Measurements from ENCODE around the gene ZNHIT6. TPM values are rescaled to one million over a fixed set of nuclear protein-coding genes. Genes with fewer than 3 reads are reported as not detected.
A peak's percentile ranks its signal among the peaks of the same experiment; 100 is the strongest.

The ZNHIT6 gene
- total RNA-seq, 2 experiments from 2014 or later, result 14.5 to 24.5 TPM

DNA sequence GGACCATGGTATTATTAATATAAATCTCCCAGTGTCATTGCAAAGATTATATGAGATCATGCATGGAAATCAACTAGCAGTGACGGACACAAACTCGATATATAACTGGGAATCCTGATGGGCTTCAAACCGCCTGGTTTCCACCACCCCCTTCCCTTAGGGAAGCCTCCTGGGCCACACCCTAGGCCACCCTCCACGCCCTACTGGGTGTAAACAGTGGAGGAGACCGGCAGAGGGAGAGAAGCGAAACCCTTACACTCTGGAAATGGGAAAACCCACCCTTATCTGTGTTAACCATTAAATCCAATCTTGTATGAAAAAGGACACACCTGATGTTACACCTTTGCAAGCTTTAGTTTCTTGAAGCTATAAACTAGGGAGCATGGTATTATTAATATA, 595 bp upstream of the ZNHIT6 start:
- peaks cover 23% of the 10 kb centered on the region for H3K4me1 ChIP-seq (ENCODE audit: insufficient read depth, low read length, poor library complexity, severe bottlenecking)
- H3K27ac ChIP-seq (ENCODE audit: low read depth, low read length, poor library complexity, severe bottlenecking), result peak overlapping the region; percentile 61
- H3K4me3 ChIP-seq (ENCODE audit: low read depth, low read length, poor library complexity, severe bottlenecking), result peak overlapping the region; percentile 92
- DNase-seq (ENCODE audit: low spot score), result no peak
- H2AFZ ChIP-seq (ENCODE audit: low read length), result peak overlapping the region; percentile 100
- BruUV-seq (replicated peaks), result no TSS peak
- H3K9me2 ChIP-seq (ENCODE audit: insufficient read depth, low read length), result no peaks in the 10 kb centered on the region
- peaks cover 9% of the 10 kb centered on the region; the same call in 1 of the 2 replicates for H4K20me1 ChIP-seq (ENCODE audit: insufficient read depth, low read length)
- ChIA-PET POLR2A (interaction anchor here (0.6 to 1.7 kb wide), 12 partner anchors 9 to 432 kb away, joined by 3 to 11 read pairs (median 4); partner anchors contain the start of gene BCL10), CTCF (ENCODE audit: unreplicated experiment) (no interaction called here)
- peaks cover 43% of the 10 kb centered on the region for H3K79me2 ChIP-seq (ENCODE audit: insufficient read depth, low read depth, low read length)
- TF ChIP-seq EZH2phosphoT487 (IDR thresholded peaks at IDR 0.05; ENCODE audit: borderline replicate concordance, low read depth, low read length), result no peak
- TF ChIP-seq, protein P1, sequence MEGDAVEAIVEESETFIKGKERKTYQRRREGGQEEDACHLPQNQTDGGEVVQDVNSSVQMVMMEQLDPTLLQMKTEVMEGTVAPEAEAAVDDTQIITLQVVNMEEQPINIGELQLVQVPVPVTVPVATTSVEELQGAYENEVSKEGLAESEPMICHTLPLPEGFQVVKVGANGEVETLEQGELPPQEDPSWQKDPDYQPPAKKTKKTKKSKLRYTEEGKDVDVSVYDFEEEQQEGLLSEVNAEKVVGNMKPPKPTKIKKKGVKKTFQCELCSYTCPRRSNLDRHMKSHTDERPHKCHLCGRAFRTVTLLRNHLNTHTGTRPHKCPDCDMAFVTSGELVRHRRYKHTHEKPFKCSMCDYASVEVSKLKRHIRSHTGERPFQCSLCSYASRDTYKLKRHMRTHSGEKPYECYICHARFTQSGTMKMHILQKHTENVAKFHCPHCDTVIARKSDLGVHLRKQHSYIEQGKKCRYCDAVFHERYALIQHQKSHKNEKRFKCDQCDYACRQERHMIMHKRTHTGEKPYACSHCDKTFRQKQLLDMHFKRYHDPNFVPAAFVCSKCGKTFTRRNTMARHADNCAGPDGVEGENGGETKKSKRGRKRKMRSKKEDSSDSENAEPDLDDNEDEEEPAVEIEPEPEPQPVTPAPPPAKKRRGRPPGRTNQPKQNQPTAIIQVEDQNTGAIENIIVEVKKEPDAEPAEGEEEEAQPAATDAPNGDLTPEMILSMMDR (conservative IDR thresholded peaks at IDR 0.05; ENCODE audit: low read length), result no peak; the same call in 1 of the 2 replicates
- peaks cover 2% of the 10 kb centered on the region; the same call in 1 of the 2 replicates for H3K9me3 ChIP-seq (ENCODE audit: low read length)
- peaks cover 29% of the 10 kb centered on the region for H3K36me3 ChIP-seq (ENCODE audit: insufficient read depth, low read length)
- intact Hi-C loops (cut with micrococcal nuclease; ENCODE audit: unreplicated experiment), result loop anchor here (10.0 kb wide), 1 partner anchor 404 kb away; no protein-coding TSS in a partner anchor
- peak overlapping the region; percentile 94 for H3K4me2 ChIP-seq (ENCODE audit: low read length)

DNA sequence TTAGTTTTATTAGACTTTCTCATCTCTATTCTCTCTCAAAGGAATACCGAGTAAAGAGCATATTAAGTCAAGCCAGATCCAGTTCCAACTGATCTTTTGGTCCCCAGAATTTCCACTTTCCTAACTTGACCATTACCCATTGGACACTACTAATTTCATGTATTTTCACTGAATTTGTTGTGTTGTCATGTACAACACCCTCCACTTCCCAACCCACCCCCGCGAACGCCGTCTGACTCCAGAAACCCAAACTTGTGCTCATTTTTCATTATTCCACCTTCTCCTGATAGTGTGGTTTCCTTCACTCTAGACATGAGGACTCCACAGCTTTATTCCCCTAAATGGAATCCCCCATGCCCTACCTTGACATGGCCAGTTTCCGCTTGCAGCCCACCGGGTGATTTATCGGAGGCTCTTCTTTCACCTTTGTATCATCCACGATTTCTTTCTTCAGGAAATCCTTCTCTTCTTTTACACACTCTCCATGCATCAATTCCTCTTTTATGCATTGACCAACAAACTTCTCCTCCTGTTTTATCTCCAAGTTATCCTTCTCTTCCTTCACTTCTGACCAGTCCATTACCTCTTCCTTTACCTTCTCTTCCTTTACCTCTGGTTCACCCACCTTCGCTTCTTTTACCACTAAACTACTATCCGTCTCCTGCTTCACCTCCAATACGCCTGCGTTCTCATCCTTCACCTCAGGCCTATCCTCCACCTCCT, 805 bp downstream of the ZNHIT6 start:
- Histone ChIP-seq H3K36me3 (ENCODE audit: insufficient read depth, low read length) (peaks cover 43% of the 10 kb centered on the region), H3K4me3 (ENCODE audit: low read depth, low read length, poor library complexity, severe bottlenecking) (peak overlapping the region; percentile 92), H3K4me1 (ENCODE audit: insufficient read depth, low read length, poor library complexity, severe bottlenecking) (peaks cover 23% of the 10 kb centered on the region), H4K20me1 (ENCODE audit: insufficient read depth, low read length) (peaks cover 11% of the 10 kb centered on the region; the same call in 1 of the 2 replicates), H3K4me2 (ENCODE audit: low read length) (peak overlapping the region; percentile 94), H3K79me2 (ENCODE audit: insufficient read depth, low read depth, low read length) (peaks cover 57% of the 10 kb centered on the region), H3K9me2 (ENCODE audit: insufficient read depth, low read length) (no peaks in the 10 kb centered on the region), H3K27ac (ENCODE audit: low read depth, low read length, poor library complexity, severe bottlenecking) (peak overlapping the region; percentile 61), H2AFZ (ENCODE audit: low read length) (peak overlapping the region; percentile 100), H3K9me3 (ENCODE audit: low read length) (0 out of 2 replicates have a peak, but pooled peaks cover 4% of the 10 kb centered on the region)
- DNase-seq (ENCODE audit: low spot score), result peak; percentile 11
- no TSS peak for BruUV-seq (replicated peaks)
- intact Hi-C loops (cut with micrococcal nuclease; ENCODE audit: unreplicated experiment), result loop anchor here (10.0 kb wide), 1 partner anchor 403 kb away; no protein-coding TSS in a partner anchor
- CTCF ChIA-PET (ENCODE audit: unreplicated experiment), result interaction anchor here (1.2 kb wide), 1 partner anchor 13 kb away, joined by 5 read pairs; no protein-coding TSS in a partner anchor
- POLR2A ChIA-PET, result interaction anchor here (0.6 to 1.5 kb wide), 6 partner anchors 7 to 431 kb away, joined by 3 to 6 read pairs (median 5); partner anchors contain the start of gene BCL10
- no peak for TF ChIP-seq EZH2phosphoT487 (IDR thresholded peaks at IDR 0.05; ENCODE audit: borderline replicate concordance, low read depth, low read length)
- TF ChIP-seq, protein P1 (conservative IDR thresholded peaks at IDR 0.05; ENCODE audit: low read length), result no peak

All from OCI-LY7 (cell line).